Germinal center (tissue), 1 donor: ENCODE data around the gene THBS4.

ENCODE experiments used
- DNase-seq: peaks from one replicate; pipeline ENCODE4 v3.0.0; 2012; ENCODE audit warnings: mixed read lengths, low spot score

Gene THBS4

GRCh38 chr5:80034962-80035821, at the start of gene THBS4:
Gene THBS4 (plus strand): TSS chr5:80035348. CDS start chr5:80035538, 190 bp downstream.
- no peak for DNase-seq

GRCh38 chr5:79986260-79986659, 48.9 kb upstream of the THBS4 start:
- no peak for DNase-seq

GRCh38 chr5:79990205-79990597, 44.9 kb upstream of the THBS4 start:
- DNase-seq: peak; percentile 4

DNA sequence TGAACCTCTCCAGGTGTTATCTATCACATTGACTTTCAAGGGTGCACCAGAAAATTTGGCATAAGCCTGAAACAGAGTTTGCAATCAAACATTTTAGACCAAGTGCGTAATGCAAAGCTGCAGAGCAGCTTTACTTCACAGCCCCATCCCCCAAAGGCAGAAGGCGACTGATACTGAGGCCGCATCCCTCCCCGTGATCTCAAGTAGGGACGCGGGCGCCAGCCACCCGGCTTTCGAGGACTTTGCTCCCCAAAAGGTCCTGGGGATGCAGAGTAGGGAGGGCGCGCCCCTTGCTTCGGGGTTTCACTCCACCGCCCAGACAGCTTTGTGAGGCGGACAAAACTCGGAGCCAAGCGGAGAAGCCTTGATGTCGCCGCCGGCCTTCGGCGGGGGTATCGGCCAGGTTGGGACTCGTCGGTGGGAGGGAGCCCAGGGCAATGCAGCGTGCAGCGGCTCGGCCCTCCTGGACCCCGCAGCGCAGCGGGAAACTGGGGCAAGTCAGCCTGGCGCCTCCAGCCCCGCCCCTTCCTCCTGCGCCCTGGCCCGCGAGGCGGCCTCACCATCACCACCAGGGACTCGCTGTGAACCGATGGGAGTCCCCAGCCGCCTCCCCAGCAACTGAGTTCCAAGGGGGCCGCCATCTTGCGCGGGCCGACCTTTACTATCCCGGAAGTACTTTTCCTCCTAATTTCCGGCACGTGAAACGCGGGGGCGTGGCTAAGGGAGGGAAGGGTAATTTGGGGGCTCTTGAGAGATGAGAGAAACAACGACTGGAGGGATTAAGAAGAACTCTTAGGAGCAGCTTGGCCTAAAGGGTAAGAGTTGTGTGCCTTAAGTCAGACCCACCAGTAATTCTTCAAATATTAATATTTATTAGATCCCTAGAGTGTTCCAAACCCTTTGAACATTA, 44.3 kb upstream of the THBS4 start, which contains the start of gene MTX3:
Gene MTX3 (minus strand): TSS at position 665 of the 910 bp plus-strand sequence. CDS start 24 bp downstream, at position 641.
- DNase-seq: peak; percentile 84

DNA sequence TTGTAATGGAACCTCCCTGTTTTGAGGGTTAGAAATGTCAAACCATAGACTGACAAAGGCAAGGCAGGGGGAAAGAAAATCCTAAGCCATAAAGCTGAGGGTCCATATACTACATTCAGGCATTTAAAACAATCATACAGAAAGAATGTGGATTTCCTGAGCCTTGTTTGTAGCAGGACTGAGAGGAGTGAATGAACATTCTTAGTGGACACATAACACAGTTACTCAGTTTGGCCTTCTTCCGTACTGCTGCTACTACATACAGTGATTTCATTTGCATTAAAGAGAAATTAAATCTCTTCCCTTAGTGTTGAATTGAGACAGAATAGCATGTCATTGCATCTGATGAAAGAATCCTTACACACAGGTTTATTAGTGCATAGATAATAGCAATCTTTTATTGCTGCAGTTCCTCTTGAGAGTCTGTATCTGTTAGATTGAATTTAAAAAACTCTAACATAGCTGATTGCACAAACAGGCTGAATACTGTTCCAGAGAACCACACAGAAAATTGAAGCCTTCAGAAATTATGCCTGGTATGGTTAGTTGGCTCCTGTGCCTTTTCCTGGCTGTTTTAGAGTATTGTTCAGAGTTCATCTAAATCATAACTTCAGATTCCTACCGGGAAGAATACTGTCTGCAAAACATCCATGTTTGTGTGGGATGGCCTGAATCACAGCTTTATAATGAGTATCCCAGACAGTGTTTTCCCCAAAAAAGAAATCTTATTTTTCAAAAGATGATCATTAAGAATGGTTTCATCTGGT, 42.1 kb upstream of the THBS4 start:
- DNase-seq: no peak

GRCh38 chr5:79999722-80000121, 35.4 kb upstream of the THBS4 start:
- no peak for DNase-seq

GRCh38 chr5:80002677-80003076, 32.5 kb upstream of the THBS4 start:
- no peak for DNase-seq

- no peak for DNase-seq
These were observed 26.0 kb upstream of the THBS4 start for GRCh38 chr5:80008995-80009765.

GRCh38 chr5:80010754-80011392, 24.3 kb upstream of the THBS4 start:
- no peak for DNase-seq

- DNase-seq: no peak
These were observed 10.1 kb upstream of the THBS4 start for GRCh38 chr5:80025069-80025468.

- DNase-seq: no peak
These were observed 8.3 kb upstream of the THBS4 start for GRCh38 chr5:80026841-80027240.

DNA sequence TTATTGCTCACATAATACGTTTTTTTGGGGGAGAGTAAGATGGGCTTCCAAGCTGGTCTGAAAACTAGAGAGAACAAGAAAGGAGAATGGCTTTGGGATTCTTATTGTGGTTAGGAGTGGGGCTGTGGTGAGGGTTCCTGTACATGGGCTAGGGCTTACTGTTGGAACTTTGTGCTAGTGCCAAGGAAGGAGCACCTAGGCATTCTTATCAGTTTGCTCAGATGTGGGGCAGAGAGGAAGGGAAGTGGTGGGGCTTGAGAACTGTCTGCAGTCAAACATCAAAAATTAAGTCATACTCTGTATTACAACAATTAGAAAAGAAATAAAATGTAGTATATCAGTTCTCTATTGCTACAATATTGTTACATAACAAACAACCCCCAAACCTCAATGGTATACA, 4.0 kb upstream of the THBS4 start:
- DNase-seq: no peak

DNA sequence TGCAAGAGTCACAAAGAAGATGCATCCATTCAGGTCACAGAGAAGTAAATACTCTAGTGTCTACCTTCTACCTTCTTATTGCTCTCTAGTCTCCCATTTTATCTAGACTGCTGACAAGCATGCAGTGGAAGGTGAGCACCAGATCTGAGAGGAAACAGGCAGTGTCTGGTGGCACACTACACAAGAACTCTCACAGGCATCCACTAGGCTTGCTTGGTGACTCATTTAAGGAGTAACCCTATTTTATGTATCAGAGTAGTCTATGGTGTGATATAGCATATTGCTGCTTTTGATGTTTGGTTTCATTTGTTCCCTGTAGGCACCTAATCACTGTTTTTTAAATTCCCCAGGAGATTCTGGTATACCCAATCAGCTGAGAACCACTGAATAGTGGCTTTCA, 1.6 kb upstream of the THBS4 start:
- no peak for DNase-seq

DNA sequence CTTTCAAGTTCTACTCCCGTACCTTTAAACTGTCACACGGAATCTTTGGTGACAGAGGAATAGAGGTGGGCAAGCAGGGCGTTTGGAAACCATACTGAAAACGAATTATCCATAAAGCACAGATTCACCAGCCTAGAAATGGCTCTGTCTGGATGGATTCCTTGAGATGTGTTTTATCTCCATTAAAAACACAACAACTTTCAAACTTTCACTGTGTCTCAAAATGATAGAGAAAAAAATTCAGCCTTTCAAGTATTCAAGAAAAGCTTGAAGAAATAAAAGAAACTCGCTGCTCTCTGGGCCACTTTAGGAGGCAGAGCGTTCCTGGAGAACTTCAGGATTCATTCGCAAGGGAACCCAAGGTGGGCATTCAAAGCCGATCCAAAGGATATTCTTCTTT, 589 bp upstream of the THBS4 start:
- no peak for DNase-seq

GRCh38 chr5:80035839-80036238, 691 bp downstream of the THBS4 start:
- no peak for DNase-seq

DNA sequence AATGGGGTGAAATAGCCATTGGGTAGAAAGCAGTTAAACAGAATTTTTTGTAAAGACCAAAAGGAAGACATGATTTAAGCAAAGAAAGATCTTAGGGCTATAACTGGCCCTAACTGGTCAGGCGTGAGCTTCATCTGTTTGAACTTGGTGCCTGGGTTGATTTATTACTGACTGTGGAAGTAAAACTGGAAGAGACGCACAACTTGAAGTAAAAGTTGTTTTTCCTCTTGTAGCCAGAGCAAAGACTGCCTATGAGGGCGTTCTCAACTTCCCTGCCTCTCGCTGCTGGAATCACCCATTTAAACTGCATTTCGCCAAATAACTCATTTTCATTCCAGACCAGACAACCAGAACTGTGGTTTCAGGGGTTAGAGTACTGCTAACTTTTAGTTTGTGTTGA, 1.5 kb downstream of the THBS4 start:
- DNase-seq: no peak

- DNase-seq: no peak
These were observed 2.2 kb downstream of the THBS4 start for GRCh38 chr5:80037366-80037765.

DNA sequence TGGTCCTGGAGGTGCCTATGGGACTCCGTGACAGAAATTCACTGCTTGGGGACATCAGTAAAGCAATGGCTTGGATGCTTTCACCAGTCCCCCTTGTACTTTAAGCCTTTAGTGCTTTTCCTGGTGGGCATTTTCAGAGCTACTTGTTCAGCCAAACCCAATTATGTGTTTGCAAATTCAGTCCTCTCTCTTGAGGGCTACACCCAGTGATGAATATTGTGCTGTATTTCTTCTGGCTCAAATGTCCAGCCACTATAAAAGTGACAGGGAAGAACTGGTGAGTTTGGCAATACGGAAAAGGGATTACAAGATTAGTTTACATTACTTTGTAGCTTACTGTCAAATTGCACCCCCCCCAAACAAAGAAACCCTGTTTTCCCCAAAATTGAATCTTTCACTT, 4.5 kb downstream of the THBS4 start:
- no peak for DNase-seq

GRCh38 chr5:80041527-80041926, 6.4 kb downstream of the THBS4 start:
- no peak for DNase-seq

DNA sequence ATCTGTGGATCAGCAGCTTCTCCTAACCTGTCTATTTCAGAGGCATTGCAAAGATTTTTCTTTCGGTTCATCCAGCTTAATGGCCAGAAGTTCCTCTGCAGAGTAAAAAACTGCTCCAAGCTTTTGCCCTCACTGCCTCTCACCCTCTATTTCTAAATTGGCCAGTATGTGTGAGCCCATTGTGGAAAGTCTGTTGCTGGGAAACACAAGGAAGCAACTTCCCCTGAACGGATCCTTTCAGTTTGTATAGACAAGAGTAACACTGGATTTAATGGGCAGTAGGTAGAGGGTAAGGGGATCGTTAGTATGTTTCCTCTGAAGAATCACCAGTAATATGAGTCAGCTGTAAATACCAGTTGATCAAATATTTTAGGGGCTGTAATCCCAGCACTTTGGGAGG, 7.2 kb downstream of the THBS4 start:
- DNase-seq: no peak

- DNase-seq: no peak
These were observed 8.0 kb downstream of the THBS4 start for GRCh38 chr5:80043187-80043586.
